Hepatocyte (in vitro differentiated cells): ENCODE results near the gene FKBP4.

Experiments used
- CTCF ChIP-seq: fragments of 200-600 bp; sonication (generic); IDR thresholded peaks from 2 replicates; pipeline ENCODE4 v1.5.1; 2016; ENCODE audit warnings: antibody characterized with exemption, mild to moderate bottlenecking; ENCODE audit not compliant: poor library complexity
- EZH2 ChIP-seq: fragments of 200-600 bp; sonication (generic); IDR thresholded peaks from 2 replicates; pipeline ENCODE4 v1.6.1; 2016; ENCODE audit warnings: antibody characterized with exemption, mild to moderate bottlenecking, borderline replicate concordance

DNA sequence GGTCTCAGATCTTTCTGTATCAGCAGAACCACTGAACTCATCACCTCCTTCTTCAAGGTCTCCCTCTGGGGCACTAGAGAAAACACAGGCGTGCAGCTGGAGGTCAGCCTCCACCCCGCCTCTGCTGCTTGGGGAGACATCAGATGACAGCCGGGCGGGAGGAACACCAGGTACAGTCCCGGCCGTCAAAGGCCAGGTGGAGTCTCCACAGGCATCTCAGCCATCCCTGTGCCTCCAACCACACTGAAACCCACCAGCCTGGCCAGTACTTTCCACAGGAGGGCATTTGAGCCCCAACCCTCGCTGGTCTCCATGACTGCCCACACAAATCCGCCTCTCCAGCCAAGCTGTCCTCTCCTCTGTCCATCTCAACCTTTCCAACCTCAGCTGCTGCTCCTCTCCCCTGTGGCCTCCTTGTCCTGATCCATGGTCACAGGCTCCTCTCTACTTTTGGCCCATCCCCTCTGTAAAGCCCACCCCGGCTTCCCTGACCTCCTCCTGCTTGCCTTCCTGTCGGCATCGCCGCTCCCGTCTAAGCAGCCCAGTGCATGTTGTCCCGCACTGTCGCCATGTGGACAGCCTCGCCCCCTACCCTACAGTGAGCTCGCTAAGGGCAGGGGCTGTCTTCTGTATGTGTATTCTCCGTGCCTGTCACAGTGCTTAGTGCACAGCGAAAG is 21.4 kb upstream of the FKBP4 start:
- TF ChIP-seq EZH2: no peak
- TF ChIP-seq CTCF: no peak
